ENCODE results near the gene MTMR12.

The MTMR12 gene

DNA sequence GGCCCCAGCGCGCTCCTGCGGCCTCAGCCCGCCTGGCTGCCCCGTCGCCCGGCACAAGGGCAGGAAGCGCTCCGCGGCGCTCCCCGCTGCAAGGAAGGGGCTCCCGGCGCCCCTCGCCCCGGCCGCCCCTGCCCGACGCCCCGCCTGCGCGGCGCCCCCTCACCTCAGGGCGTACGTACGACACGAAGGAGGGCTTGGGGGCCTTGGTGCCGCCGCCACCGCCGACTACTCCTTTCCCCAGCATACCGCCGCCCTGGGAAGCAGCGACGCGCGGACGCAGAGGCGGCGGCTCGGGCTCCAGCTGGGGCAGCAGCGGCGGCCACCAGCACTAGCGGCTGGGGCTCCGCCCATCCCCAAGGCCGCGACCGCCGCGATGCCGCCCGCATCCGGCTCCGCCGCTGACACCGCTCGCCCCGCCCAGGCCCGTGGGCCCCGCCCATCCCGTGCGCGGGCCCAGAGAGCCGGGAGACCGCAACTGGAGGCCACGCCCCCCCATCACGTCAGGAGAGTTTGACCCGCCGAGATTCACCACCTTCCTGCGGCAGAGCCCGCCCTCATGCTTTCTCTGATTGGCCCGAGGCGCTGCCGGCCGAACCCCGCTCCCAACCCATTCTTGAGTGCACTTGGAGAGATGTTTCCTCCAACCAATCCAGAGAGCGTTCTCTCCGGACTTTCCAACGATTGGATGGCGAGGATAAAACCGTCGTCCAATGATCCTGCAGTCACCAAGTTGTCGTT lies at the start of gene MTMR12:
TSS of gene MTMR12 (minus strand) at position 345 of the 738 bp plus-strand sequence. CDS start at position 244, 101 bp downstream.
- peak; percentile 99 to 100 (median 100) for DNase-seq

GRCh38 chr5:32362527-32362926 lies 49.8 kb upstream of the MTMR12 start:
- DNase-seq: no peak

GRCh38 chr5:32360906-32361305 lies 48.2 kb upstream of the MTMR12 start:
- no peak for DNase-seq

GRCh38 chr5:32358611-32359010 lies 45.9 kb upstream of the MTMR12 start:
- DNase-seq: no peak

DNA sequence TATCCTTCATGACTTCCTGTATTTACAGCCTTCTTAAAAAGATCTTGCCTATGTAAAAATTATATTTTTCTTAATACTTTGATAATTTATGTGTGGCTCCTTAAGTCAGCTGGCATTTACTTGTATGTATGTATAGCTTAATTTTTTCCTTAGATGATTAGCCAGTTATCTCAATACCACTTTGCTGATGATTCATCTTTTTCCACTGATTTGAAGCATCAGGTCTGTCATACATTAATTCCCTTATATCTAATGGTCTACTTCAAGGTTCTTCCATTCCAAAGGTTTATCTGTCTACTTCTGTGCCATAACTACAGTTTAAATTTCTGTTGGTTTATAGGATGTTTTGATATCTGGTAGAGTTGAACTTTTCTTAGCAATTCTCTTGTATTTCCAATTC lies 44.9 kb upstream of the MTMR12 start:
- no peak for DNase-seq

DNA sequence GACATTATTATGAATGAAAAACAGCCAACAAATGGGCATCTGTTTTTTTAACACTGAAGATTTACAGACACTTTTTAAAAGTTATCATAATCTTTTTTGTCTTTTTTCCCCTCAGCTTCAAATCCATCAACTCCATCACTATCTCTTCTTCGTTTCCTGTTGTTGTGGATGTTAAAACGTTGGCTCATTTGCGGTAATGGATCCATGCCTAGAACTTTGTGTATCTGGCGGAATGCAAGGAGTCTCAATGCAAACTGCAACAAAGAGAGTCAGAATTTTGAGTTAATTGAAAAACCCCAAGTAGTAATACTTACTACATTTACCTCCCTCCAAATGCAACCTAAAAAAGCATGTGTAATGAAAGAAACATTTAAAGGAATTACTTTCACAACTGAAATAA lies 42.9 kb upstream of the MTMR12 start:
- DNase-seq: no peak

- DNase-seq: no peak
These were observed 40.7 kb upstream of the MTMR12 start for GRCh38 chr5:32353420-32353819.

DNA sequence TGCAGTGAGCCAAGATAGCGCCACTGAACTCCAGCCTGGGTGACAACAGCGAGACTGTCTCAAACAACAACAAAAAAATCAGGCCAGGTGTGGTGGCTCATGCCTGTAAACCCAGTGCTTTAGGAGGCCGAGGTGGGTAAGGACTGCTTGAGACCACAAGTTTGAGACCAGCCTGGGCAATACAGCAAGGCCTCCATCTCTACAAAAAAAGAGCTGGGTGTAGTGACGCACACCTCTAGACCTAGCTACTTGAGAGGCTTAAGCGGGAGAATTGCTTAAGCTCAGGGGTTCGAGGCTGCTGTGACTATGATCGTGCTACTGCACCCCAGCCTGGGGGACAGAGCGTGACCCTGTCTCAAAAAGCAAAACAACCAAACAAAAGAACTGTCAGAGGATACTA lies 39.9 kb upstream of the MTMR12 start:
- no peak for DNase-seq

GRCh38 chr5:32346869-32347268 lies 34.1 kb upstream of the MTMR12 start:
- DNase-seq: no peak

GRCh38 chr5:32343058-32343672 lies 30.4 kb upstream of the MTMR12 start:
- no peak for DNase-seq

GRCh38 chr5:32342656-32343055 lies 29.9 kb upstream of the MTMR12 start:
- DNase-seq: peak in 1 of 3 experiments; percentile 65

GRCh38 chr5:32339878-32340277 lies 27.1 kb upstream of the MTMR12 start:
- no peak for DNase-seq

DNA sequence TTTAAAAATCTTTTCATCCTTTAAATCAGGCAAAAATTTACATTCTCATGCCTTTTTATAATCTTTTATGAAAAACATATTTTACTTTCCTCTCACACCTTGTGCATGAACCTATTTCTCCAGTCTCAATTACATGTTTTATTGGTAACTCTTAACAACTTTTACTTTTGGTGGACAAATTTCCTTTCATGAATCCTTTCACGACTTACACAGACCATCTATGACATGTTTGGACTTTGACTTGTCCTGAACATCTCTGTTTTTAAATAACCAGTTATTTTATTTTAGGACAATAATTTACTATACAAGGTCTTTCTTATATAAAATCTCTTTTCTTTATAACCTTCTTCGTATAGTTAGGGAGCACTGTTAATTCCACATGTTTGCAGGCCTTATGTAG lies 26.5 kb upstream of the MTMR12 start:
- DNase-seq: peak in 2 of 3 experiments; percentile 33 to 54

DNA sequence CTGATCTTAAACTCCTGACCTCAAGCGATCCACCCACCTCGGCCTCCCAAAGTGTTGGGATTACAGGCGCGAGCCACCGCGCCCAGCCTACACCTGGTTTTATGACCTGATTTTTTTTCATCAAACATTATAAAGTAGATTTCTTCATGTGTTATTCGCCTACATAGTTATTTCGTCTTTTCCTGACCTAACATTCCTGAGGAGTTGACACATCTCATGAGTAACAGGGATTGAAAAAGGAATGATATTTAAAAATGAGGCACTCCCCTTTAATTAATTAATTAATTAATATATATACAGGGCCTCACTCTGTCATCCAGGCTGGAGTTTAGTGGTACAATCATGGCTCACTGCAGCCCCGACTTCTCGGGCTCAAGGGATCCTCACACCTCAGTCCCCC lies 20.2 kb upstream of the MTMR12 start:
- DNase-seq: no peak

DNA sequence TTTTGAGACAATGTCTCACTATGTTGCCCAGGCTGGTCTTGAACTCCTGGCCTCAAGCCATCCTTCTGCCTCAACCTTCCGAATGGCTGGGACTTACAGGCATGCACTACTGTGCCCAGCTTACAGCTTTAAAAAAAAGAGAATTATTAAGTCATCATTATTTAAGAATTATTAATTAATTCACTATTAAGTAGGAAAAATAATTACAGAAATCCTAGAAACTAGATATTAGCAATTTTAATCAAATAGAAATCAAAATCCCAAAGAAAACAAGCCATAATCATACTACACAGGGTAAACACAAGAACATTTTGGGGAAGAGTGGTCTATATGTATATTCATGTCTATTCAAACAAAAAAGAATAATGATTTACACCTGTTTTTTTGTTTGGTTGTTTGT lies 19.6 kb upstream of the MTMR12 start:
- DNase-seq: no peak

DNA sequence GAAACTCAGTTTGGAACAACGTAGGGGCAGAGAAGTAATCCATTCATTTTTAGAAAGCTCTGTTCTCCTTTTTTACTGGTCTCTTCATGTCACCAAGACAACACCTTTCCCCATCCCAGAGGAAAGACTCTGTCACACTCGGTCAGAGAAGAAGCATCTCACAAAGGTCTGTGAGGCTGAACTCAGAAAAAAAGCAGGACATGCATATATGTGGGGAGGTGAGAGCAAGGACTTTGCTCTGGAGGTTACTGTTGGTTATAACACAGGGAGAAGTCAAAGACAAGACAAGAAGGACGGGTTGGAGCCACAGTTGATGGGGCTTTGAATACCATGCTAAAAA lies 19.2 kb upstream of the MTMR12 start:
- no peak for DNase-seq

DNA sequence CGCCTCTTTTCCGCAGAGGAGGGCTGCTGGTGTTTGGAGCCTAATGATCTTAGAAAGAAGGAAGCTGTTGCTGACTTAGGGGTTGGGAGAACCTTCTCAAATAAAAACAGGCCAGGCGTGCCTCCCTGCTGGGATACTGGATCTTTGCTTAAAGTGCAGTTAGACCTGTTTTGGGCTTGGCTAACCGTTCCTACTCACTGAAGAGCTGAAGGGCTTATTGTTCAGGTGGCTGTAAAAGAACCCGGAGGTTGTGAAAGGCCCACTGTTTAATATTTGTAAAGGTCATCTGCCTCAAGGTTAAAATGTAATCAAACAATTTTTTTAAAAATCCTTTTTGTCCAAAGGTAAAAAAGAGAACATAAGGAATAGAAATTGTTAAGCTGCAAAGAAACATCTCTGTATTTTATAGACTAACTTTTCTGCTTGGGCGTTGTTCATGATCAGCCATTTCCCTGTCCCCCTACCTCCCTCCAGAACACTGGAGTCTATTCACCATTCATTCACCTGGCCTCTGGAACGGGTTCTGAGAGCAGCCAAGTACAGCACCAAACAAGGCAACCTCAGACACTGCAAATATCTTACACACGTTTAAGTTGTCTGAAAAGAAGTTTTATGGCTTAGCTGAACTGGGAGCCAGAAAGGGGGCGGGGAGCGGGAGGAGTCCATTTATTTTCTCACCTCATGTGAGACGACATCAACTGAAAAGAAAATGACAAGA lies 18.6 kb upstream of the MTMR12 start:
- no peak for DNase-seq

DNA sequence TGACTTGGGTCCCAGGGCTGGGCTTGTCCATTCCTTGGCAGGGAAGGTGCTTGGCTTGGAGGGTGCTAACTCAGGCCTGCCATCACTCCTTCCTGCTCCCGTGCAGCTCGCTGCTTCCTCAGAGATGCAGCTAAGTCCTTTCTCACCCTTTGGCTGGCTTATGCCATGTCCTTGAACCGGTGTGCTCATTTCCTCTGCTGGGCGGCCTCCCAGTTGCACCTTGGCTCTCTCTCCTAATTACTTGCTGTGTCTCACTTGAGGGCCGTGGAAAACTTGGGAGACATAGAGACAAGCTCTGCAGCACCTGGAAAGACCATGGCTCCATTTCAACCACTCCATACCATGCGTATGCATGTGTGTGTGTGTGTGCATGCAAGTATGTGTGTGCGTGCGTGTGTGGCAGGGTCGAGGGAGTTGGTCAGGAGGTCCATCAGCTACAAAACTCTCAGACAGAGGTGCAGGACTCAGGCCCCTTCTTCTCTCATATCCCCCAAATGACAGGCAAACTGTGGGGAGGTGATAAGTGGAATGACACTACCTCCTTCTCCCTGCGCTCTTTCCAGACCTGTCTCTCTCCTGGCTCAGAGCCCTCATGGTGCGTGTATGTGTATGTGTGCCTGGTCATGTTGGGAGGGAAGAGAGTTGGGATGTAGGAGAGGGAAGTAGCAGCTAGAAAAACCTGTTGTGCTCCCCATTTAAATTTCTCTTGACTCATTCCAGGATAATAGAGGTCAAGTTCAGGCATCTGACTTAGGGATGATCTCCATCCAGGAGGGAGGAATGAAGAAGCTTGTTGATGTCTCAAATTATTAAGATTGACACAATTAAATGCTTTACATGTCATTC lies 17.6 kb upstream of the MTMR12 start:
- no peak for DNase-seq

DNA sequence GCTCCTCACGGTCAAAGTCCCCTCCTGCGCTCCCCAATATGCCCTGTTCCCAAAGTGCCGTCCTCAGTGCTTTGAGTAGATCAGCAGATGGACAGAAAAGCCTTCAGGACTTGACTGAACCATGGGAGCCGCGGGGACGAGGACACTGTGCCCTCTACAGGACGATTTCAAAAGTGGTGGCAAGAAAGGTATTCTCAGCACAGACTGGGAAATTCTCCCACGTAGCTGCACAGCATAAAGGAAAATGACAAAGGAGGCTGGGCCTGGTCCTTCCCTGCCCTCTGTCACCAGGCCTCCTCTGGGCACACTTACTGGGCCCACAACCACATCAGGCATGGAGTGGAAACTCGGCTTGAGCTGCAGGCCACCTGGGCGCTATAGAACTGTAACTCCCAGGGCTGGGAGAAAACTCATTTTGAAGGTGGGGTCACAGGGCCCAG lies 16.7 kb upstream of the MTMR12 start:
- peak; percentile 20 to 72 (median 66) for DNase-seq

DNA sequence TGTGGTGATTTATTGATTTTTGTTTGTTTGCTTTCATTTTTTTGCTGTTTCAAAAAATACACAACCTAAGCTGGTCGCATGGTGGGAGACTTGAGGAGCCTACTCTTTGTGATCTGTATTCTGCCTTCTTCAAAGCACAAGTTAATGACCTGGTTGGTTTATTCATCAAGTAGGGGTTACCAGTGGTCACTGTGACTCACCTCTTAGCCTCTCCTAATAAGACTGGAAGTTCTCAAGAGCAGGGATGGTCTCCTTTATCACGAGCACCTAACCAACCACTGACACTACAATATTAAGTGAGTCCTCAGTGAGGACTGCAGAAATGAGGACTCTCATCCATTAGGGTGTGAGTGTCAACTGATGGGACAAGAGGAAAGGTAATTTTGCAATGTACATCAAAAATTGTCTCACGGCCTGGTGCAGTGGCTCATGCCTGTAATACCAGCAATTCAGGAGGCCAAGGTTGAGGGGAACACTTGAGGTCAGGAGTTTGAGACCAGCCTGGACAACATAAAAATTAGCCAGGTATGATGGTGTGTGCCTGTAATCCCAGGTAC lies 13.6 kb upstream of the MTMR12 start:
- no peak for DNase-seq

GRCh38 chr5:32325616-32326015 lies 12.9 kb upstream of the MTMR12 start:
- DNase-seq: no peak

DNA sequence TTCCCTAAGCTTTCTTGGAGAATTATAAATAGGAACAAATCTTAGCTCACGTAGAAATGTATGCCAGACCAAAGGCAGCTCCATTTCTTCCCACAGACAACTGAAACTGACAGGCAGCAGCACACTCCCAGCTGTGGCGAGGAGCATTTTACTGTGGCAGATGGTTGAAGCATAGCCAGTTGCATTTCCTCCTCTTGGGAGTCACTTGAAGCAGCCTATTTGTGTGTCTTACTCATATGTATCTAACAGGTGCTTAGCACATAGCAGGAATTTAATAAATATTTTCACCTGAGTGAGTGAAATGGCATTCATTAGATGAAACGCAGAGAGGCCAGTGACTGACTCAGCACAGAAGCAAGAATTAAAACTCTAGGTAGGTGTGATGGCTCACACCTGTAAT lies 12.3 kb upstream of the MTMR12 start:
- DNase-seq: no peak

- no peak for DNase-seq
These were observed 11.0 kb upstream of the MTMR12 start for GRCh38 chr5:32323741-32324140.
